GM12891 (cell line): ENCODE results near the gene MUC6.

Experiments
- DNase-seq: peaks from one replicate; pipeline ENCODE4 v3.0.0; 2011; ENCODE audit warnings: low spot score; ENCODE audit not compliant: insufficient read length
- FAIRE-seq: peaks from 2 replicates; lab custom pipeline; 2011; peaks lifted over from hg19 to GRCh38; lab: Jason Lieb, UNC
- PAX5 ChIP-seq: IDR thresholded peaks from 2 replicates; pipeline ENCODE4 v1.6.1; 2011; ENCODE audit warnings: low read length, moderate library complexity, mild to moderate bottlenecking; ENCODE audit not compliant: insufficient read depth, severe bottlenecking
- POLR2A ChIP-seq: IDR thresholded peaks from 2 replicates; pipeline ENCODE4 v1.6.1; 2011; ENCODE audit warnings: low read depth, low read length, control low read depth
- POLR2AphosphoS5 ChIP-seq: IDR thresholded peaks from 2 replicates; pipeline ENCODE4 v1.6.1; 2011; ENCODE audit warnings: low read depth, low read length, control low read depth
- POU2F2 ChIP-seq: IDR thresholded peaks from 2 replicates; pipeline ENCODE4 v1.6.1; 2011; ENCODE audit warnings: low read depth, mild to moderate bottlenecking, control low read depth, low read length, moderate library complexity
- SPI1 ChIP-seq: IDR thresholded peaks from 2 replicates; pipeline ENCODE4 v1.6.1; 2011; ENCODE audit warnings: low read depth, low read length, control low read depth
- TAF1 ChIP-seq: IDR thresholded peaks from 2 replicates; pipeline ENCODE4 v1.6.1; 2011; ENCODE audit warnings: low read depth, low read length, control low read depth

MUC6 gene

GRCh38 chr11:1062075-1062820 is 25.7 kb upstream of the MUC6 start:
- TF ChIP-seq POLR2AphosphoS5 (no peak), SPI1 (no peak), PAX5 (no peak), POU2F2 (no peak), TAF1 (no peak), POLR2A (no peak)
- FAIRE-seq (no peak), DNase-seq (no peak)

GRCh38 chr11:1060852-1061616 is 24.5 kb upstream of the MUC6 start:
- TF ChIP-seq POU2F2, result no peak
- no peak for TF ChIP-seq SPI1
- TF ChIP-seq POLR2AphosphoS5, result no peak
- TF ChIP-seq TAF1, result no peak
- no peak for TF ChIP-seq POLR2A
- TF ChIP-seq PAX5, result no peak
- DNase-seq, result no peak

GRCh38 chr11:1060410-1060809 is 23.9 kb upstream of the MUC6 start:
- FAIRE-seq, result no peak
- TF ChIP-seq POLR2AphosphoS5 (no peak), POU2F2 (no peak), TAF1 (no peak), SPI1 (no peak), PAX5 (no peak), POLR2A (no peak)
- no peak for DNase-seq

More at GRCh38 chr11:1060852-1061616, 24.5 kb upstream of the MUC6 start:
- no peak for FAIRE-seq

GRCh38 chr11:1059759-1060158 is 23.2 kb upstream of the MUC6 start:
- TF ChIP-seq POLR2AphosphoS5, result no peak
- no peak for TF ChIP-seq POLR2A
- no peak for TF ChIP-seq PAX5
- no peak for TF ChIP-seq SPI1
- TF ChIP-seq TAF1, result no peak
- TF ChIP-seq POU2F2, result no peak
- FAIRE-seq, result no peak
- DNase-seq, result no peak

GRCh38 chr11:1057806-1058205 is 21.3 kb upstream of the MUC6 start:
- DNase-seq, result no peak
- TF ChIP-seq POLR2AphosphoS5 (no peak), POLR2A (no peak), PAX5 (no peak), SPI1 (no peak), TAF1 (no peak), POU2F2 (no peak)
- no peak for FAIRE-seq

GRCh38 chr11:1055990-1056771 is 19.7 kb upstream of the MUC6 start:
- no peak for FAIRE-seq
- DNase-seq, result no peak

GRCh38 chr11:1055109-1055703 is 18.7 kb upstream of the MUC6 start:
- DNase-seq (no peak), FAIRE-seq (no peak)
- TF ChIP-seq POLR2AphosphoS5 (no peak), POU2F2 (no peak), TAF1 (no peak), SPI1 (no peak), POLR2A (no peak), PAX5 (no peak)

More at GRCh38 chr11:1055990-1056771, 19.7 kb upstream of the MUC6 start:
- TF ChIP-seq POU2F2 (no peak), POLR2A (no peak), PAX5 (no peak), TAF1 (no peak), SPI1 (no peak), POLR2AphosphoS5 (no peak)

GRCh38 chr11:1054143-1055108 is 17.9 kb upstream of the MUC6 start:
- DNase-seq, result no peak
- no peak for TF ChIP-seq POLR2AphosphoS5
- TF ChIP-seq POLR2A, result no peak
- no peak for TF ChIP-seq PAX5
- TF ChIP-seq POU2F2, result no peak
- no peak for TF ChIP-seq SPI1
- no peak for TF ChIP-seq TAF1
- FAIRE-seq, result no peak
